Esophagus squamous epithelium (tissue), 5 donors: Measurements from ENCODE around the gene FAM228B. TPM values are rescaled to one million over a fixed set of nuclear protein-coding genes. Genes with fewer than 3 reads are reported as not detected.

Experiments used
- DNase-seq: peaks from one replicate; lab custom pipeline; 2025; lab: John Stamatoyannopoulos, UW
- H3K27ac ChIP-seq, 4 donors: fragments of 200-600 bp; sonication (generic); one replicate each; pipeline ENCODE4 v1.5.1; 2016 to 2019; ENCODE audit warnings: mild to moderate bottlenecking in 1 of 4
- H3K27me3 ChIP-seq, 4 donors: fragments of 200-600 bp; sonication (generic); 1 replicate in 3 of 4; 2 replicates in 1 of 4; pipeline versions ENCODE4 v1.5.1 to v1.6.0; 2017 to 2021; ENCODE audit warnings: antibody characterized with exemption in 1 of 4
- H3K36me3 ChIP-seq, 3 donors: fragments of 200-600 bp; sonication (generic); one replicate each; pipeline ENCODE4 v1.5.1; 2016 to 2019
- H3K4me1 ChIP-seq, 3 donors: fragments of 200-600 bp; sonication (generic); one replicate each; pipeline ENCODE4 v1.5.1; 2017 to 2019
- H3K4me3 ChIP-seq, 4 donors: fragments of 200-600 bp; sonication (generic); 1 replicate in 3 of 4; 2 replicates in 1 of 4; pipeline ENCODE4 v1.5.1; 2016 to 2019; ENCODE audit warnings: mild to moderate bottlenecking in 2 of 4, moderate library complexity in 1 of 4
- H3K9me3 ChIP-seq, 3 donors: fragments of 200-600 bp; sonication (generic); one replicate each; pipeline ENCODE4 v1.5.1; 2016 to 2019
- POLR2A ChIP-seq, 4 donors: fragments of 450-650 bp; IDR thresholded peaks; one replicate each; pipeline ENCODE4 v1.6.1; 2017; ENCODE audit warnings: antibody characterized with exemption in 4 of 4, mild to moderate bottlenecking in 4 of 4, moderate library complexity in 3 of 4
- WGBS, 2 donors: methylation state at CpG; one replicate each; pipeline ENCODE4 v1.1.5; 2018; 5-methylcytosine and 5-hydroxymethylcytosine counted together
- intact Hi-C: fragments of 100-400 bp; cut with DNase I; formaldehyde crosslinking; loops from one replicate; pipeline ENCODE4 v1.15.0; 2022
- total RNA-seq, 4 donors: library from RNA; depleted of rRNA; stranded (reverse); fragments of >200 nt; gene quantifications; one replicate each; pipeline ENCODE4 v1.1.0, GENCODE V29; 2016
- TF ChIP-seq, protein P1 (sequence below), 6 experiments: fragments of 450-650 bp in 4 of 6; fragments of 200-600 bp in 2 of 6; sonication (generic) in 2 of 6; IDR thresholded peaks; one replicate each; pipeline ENCODE4 v1.5.1; 2016 to 2019; ENCODE audit warnings: antibody characterized with exemption in 6 of 6, mild to moderate bottlenecking in 4 of 6, moderate library complexity in 4 of 6
- donor health status: DM: yes; HTN: yes; CAD: no.

FAM228B gene
- total RNA-seq, 4 donors from 2014 or later = 0.87 to 16.4 (median 8.4) TPM

DNA sequence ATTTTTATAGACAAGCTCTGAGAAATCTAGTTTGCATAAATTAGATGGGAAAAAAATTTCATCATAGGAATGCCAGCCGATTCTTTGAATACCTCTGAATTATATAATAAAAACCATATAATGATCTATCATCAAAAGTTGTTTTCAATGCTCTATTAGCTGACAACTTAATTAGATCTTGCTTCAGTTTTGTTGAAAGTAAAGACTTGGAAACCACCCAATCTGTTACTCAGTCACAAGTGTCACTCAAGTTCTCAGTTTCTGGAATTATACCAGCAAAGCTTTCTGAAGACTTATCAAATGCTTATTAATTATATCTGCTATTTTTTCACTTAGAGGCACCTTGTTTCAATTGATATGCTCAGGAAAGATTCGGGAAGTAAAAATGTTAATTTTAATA is 21.3 kb upstream of the FAM228B start:
- WGBS, 2 donors = 81 to 88% methylated on average over 2 of the region's 2 CpGs
- H3K4me3 ChIP-seq = no peak overlapping the region
- H3K27me3 ChIP-seq = no peaks in the 10 kb centered on the region
- H3K9me3 ChIP-seq = no peaks in the 10 kb centered on the region
- no peak for DNase-seq
- peaks cover 0 to 11% (median 0%) of the 10 kb centered on the region in 3 donors for H3K4me1 ChIP-seq
- TF ChIP-seq, protein P1, sequence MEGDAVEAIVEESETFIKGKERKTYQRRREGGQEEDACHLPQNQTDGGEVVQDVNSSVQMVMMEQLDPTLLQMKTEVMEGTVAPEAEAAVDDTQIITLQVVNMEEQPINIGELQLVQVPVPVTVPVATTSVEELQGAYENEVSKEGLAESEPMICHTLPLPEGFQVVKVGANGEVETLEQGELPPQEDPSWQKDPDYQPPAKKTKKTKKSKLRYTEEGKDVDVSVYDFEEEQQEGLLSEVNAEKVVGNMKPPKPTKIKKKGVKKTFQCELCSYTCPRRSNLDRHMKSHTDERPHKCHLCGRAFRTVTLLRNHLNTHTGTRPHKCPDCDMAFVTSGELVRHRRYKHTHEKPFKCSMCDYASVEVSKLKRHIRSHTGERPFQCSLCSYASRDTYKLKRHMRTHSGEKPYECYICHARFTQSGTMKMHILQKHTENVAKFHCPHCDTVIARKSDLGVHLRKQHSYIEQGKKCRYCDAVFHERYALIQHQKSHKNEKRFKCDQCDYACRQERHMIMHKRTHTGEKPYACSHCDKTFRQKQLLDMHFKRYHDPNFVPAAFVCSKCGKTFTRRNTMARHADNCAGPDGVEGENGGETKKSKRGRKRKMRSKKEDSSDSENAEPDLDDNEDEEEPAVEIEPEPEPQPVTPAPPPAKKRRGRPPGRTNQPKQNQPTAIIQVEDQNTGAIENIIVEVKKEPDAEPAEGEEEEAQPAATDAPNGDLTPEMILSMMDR (IDR thresholded peaks at IDR 0.05) = no peak
- no peak for TF ChIP-seq POLR2A (IDR thresholded peaks at IDR 0.05)
- H3K27ac ChIP-seq = no peak overlapping the region
- intact Hi-C loops = no loop called here
- H3K36me3 ChIP-seq = no peaks in the 10 kb centered on the region

DNA sequence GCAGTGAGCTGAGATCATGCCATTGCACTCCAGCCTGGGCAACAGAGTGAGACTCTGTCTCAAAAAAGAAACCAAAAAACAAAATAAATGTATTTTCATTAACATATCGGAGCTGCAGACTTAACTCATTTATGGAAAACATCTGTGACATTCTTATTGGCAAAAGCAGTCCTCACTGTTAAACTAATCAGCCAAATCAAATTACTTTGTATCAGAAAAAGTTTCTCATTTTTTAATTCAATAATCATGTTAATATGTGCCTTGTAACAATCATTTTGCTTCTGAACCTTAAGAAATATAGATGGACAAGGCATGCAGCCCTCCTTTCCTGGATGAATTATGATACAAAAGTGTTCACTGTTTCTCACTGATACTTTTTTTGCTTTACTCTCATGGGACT is 20.6 kb upstream of the FAM228B start:
- H3K27ac ChIP-seq = no peak overlapping the region
- H3K36me3 ChIP-seq = no peaks in the 10 kb centered on the region
- H3K4me1 ChIP-seq = peaks cover 0 to 11% (median 0%) of the 10 kb centered on the region in 3 donors
- H3K9me3 ChIP-seq = no peaks in the 10 kb centered on the region
- no peaks in the 10 kb centered on the region for H3K27me3 ChIP-seq
- DNase-seq = no peak
- 73 to 97% methylated on average over 1 of the region's 1 CpG for WGBS, 2 donors
- TF ChIP-seq, protein P1 (IDR thresholded peaks at IDR 0.05) = no peak
- no peak for TF ChIP-seq POLR2A (IDR thresholded peaks at IDR 0.05)
- no peak overlapping the region for H3K4me3 ChIP-seq
- intact Hi-C loops = no loop called here

DNA sequence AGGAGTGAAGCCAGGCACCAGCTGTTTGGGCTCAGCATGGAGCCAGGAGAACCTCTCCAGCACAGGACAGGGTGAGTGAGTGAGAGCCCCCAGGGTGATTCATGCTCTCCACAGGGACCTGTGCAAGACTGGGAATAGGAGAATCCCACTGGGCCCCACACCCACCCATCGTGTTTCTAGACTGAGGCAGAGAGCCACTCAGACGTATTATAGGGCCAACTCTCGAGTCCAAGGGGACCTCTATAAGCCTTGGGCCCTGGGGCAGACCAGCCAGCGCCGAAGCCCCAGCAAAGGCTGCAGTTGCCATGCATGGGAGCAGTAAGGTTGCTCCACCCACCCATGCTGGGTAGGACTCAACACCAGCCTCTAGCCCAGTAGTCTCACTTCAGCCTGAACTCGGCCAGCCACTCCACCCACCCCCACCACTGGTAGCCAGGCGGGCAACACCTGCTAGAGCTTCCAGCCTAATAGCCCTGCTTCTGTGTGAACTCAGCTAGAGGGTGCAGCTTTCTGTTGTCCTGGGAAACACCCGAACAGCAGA is 19.1 kb upstream of the FAM228B start:
- intact Hi-C loops = no loop called here
- no peak for TF ChIP-seq POLR2A (IDR thresholded peaks at IDR 0.05)
- TF ChIP-seq, protein P1 (IDR thresholded peaks at IDR 0.05) = no peak
- no peaks in the 10 kb centered on the region for H3K36me3 ChIP-seq
- H3K27me3 ChIP-seq = no peaks in the 10 kb centered on the region
- H3K9me3 ChIP-seq = no peaks in the 10 kb centered on the region
- peak overlapping the region in 1 of 4 donors; percentile 3 for H3K27ac ChIP-seq
- WGBS, 2 donors = 90 to 93% methylated on average over 5 to 6 of the region's 8 CpGs
- no peak for DNase-seq
- peaks cover 0 to 11% (median 0%) of the 10 kb centered on the region in 3 donors for H3K4me1 ChIP-seq
- H3K4me3 ChIP-seq = no peak overlapping the region

DNA sequence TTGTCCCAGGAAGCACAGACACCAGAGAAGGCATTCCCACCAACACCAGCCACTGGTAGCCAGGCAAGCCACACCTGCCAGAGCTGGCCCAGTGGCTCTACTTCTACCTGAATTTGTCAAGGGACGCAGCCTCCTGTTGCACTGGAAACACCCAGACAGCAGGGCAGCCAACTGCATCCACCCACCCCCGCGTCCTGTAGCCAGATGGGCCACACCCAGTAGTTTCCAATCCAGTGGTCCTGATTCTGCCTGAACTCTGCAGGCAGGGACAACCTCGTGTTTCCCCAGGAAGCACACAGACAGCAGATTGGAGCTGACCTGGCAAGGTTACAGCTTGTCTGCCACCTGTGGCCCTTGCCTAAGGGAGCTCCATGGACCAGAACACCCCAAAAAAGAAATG is 18.4 kb upstream of the FAM228B start:
- Histone ChIP-seq H3K4me3 (no peak overlapping the region), H3K27ac (peak overlapping the region in 2 of 4 donors; percentile 3 to 10), H3K4me1 (peaks cover 0 to 11% (median 0%) of the 10 kb centered on the region in 3 donors), H3K9me3 (no peaks in the 10 kb centered on the region), H3K36me3 (no peaks in the 10 kb centered on the region), H3K27me3 (no peaks in the 10 kb centered on the region)
- intact Hi-C loops = no loop called here
- no peak for DNase-seq
- TF ChIP-seq, protein P1 (IDR thresholded peaks at IDR 0.05) = no peak
- no peak for TF ChIP-seq POLR2A (IDR thresholded peaks at IDR 0.05)
- no CpG with 5 or more reads among the region's 4 CpGs for WGBS, 2 donors

DNA sequence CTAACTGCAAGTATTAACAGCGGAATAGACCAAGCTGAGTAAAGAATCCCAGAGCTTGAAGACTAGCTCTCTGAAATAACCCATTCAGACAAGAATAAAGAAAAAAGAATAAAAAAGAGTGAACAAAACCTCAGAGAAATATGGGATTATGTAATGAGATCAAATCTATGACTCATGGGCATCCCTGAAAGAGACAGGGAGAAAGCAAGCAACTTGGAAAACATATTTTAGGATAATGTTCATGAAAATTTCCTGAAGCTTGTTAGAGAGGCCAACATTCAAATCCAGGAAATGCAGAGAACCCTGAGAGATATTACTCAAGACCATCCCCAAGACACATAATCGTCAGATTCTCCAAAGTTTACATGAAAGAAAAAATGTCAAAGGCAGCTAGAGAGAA is 17.5 kb upstream of the FAM228B start:
- Histone ChIP-seq H3K4me1 (peaks cover 0 to 11% (median 0%) of the 10 kb centered on the region in 3 donors), H3K27me3 (no peaks in the 10 kb centered on the region), H3K9me3 (no peaks in the 10 kb centered on the region), H3K4me3 (no peak overlapping the region), H3K27ac (no peak overlapping the region), H3K36me3 (no peaks in the 10 kb centered on the region)
- DNase-seq = no peak
- WGBS, 2 donors = 44 to 50% methylated on average over 2 of the region's 2 CpGs
- intact Hi-C loops = no loop called here
- TF ChIP-seq, protein P1 (IDR thresholded peaks at IDR 0.05) = no peak
- no peak for TF ChIP-seq POLR2A (IDR thresholded peaks at IDR 0.05)
